CMK (cell line): Measurements from ENCODE around the gene SYK.
"Not testable (repeated sequence)": the region's sequence is repeated elsewhere in the genome, so short reads cannot be mapped to it uniquely, and the experiment has no call there.

Source experiments
- DNase-seq: peaks from one replicate; pipeline ENCODE4 v3.0.0-alpha.2; 2010; ENCODE audit warnings: low read depth

Gene SYK

GRCh38 chr9:90795871-90796317 is 5.7 kb upstream of the SYK start:
- no peak for DNase-seq

- no peak for DNase-seq
These were observed 2.3 kb upstream of the SYK start for GRCh38 chr9:90799271-90799852.

GRCh38 chr9:90801973-90802322 is 329 bp downstream of the SYK start:
- DNase-seq: no peak

GRCh38 chr9:90802386-90802985 is 867 bp downstream of the SYK start:
- no peak for DNase-seq

GRCh38 chr9:90803860-90804593 is 2.4 kb downstream of the SYK start:
- no peak for DNase-seq

GRCh38 chr9:90805006-90805996 is 3.7 kb downstream of the SYK start:
- no peak for DNase-seq

GRCh38 chr9:90807006-90807405 is 5.4 kb downstream of the SYK start:
- no peak for DNase-seq

- DNase-seq: no peak
These were observed 6.8 kb downstream of the SYK start for GRCh38 chr9:90808398-90808797.

GRCh38 chr9:90808890-90809685 is 7.5 kb downstream of the SYK start:
- DNase-seq: no peak

GRCh38 chr9:90810691-90811090 is 9.1 kb downstream of the SYK start:
- no peak for DNase-seq

GRCh38 chr9:90813046-90813445 is 11.4 kb downstream of the SYK start:
- no peak for DNase-seq

- DNase-seq: no peak
These were observed 11.9 kb downstream of the SYK start for GRCh38 chr9:90813523-90813922.

GRCh38 chr9:90814355-90814754 is 12.7 kb downstream of the SYK start:
- DNase-seq: no peak

- no peak for DNase-seq
These were observed 13.7 kb downstream of the SYK start for GRCh38 chr9:90815183-90815943.

- DNase-seq: no peak
These were observed 14.3 kb downstream of the SYK start for GRCh38 chr9:90815944-90816357.

GRCh38 chr9:90816690-90817089 is 15.1 kb downstream of the SYK start:
- DNase-seq: no peak

GRCh38 chr9:90818279-90818678 is 16.7 kb downstream of the SYK start:
- no peak for DNase-seq

GRCh38 chr9:90820406-90820805 is 18.8 kb downstream of the SYK start:
- not testable (repeated sequence) for DNase-seq

- not testable (repeated sequence) for DNase-seq
These were observed 19.6 kb downstream of the SYK start for GRCh38 chr9:90821236-90821635.

GRCh38 chr9:90821697-90822096 is 20.1 kb downstream of the SYK start:
- DNase-seq: no peak

GRCh38 chr9:90822866-90823265 is 21.2 kb downstream of the SYK start:
- no peak for DNase-seq
